ENCODE measurements around the gene GALNTL6.

The GALNTL6 gene

DNA sequence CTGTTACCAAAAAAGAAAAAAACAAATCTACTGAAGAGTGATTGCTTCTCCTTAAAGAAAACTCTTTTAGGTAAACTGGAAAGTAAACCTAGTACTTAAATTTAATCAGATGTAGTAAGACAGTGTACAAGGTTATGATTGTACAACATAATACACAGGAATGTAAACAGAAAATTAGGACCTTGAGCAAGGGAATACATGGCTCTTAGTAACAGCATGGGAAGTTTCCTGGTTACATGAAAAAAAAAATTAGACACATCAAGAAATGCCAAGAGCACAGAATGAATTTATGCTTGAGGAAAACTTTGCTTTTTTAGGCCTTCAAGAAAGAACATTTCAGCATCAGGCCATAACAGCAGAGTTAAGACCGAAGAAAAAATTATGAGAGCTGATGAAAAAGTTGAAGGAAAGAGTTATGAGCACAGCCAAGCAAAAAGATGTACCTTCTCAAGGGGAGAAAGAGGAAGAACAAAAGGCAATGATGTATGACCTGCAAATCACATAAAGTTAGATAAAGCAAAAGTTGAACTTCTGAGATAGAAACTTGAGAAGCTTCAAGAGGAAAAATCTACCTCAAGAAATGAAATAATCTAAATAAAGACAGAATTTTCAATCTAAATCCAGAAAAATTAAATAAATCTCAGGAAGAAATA lies 311.6 kb downstream of the GALNTL6 start:
- no peak for DNase-seq (ENCODE audit: low spot score)

DNA sequence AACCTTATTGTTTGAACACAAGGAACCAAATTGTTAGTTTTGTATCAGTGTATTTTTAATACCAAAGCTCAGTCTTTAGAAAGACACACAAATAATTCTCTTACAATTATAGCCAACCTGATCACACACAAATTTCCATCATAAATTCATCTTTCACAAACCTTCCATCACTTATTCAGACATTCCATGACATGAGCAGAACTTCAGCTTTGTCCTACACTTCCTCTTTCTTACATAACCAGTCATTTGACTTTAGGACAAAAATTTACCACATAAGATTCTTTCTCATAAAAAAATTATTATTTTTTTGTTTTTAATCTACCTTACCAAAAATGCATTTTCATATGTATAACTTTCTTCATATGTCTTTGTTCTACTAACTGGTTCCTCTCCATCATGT lies 312.2 kb downstream of the GALNTL6 start:
- DNase-seq (ENCODE audit: low spot score): no peak

DNA sequence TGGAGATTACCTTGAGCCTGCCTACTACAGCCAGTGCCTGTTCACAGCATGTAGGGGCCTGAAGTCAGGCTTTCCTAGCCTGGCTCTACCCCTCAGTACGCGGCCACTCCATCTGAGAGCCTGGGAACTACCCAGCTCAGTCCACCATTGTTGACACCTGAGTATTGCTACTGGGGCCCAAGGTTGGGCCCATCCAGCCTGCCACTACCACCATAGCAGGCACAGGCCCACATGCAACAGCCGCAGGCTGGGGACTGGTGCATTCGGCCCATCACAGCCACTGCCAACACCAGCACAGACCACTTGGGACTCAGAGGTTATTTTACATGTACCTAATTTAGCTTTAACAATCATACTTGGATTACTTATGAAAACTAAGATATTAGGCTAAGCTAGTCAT lies 314.0 kb downstream of the GALNTL6 start:
- DNase-seq (ENCODE audit: low spot score): no peak

DNA sequence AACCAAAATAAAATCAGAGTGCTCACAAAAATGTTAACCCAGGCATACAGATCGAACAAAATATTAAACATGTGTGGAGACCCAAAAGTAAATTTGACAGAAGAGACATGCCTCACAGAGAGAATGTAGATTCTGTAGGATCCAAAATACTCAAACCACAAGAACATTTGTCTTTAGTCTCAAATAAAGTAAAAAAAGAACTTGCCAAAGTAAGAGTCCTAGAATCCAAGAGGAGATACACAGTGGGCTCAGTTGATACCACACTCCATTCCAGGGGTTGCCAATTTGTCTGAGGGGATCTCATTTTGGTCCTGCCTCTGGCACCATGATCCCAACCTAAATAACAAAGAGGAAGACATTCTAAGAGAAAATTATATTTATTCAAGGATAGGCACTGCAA lies 316.4 kb downstream of the GALNTL6 start:
- no peak for DNase-seq (ENCODE audit: low spot score)

DNA sequence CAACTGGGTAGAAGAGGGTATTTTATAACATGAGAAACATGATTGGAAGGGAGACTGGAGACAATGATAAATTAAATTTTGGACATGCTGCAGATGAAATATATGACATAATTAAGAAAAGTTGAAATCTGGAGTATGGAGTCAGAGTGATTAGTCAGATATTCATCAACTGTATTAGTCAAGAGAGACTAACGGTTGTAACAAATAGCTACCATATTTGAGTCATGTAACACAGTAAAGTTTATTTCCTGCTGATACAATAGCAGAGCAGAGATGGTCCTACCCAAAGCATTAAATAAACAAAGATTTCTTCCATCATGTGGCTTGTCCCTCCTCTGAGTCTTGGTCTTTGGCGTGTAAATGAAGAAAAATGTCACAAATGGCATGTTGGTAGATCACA lies 321.3 kb downstream of the GALNTL6 start:
- no peak for DNase-seq (ENCODE audit: low spot score)

DNA sequence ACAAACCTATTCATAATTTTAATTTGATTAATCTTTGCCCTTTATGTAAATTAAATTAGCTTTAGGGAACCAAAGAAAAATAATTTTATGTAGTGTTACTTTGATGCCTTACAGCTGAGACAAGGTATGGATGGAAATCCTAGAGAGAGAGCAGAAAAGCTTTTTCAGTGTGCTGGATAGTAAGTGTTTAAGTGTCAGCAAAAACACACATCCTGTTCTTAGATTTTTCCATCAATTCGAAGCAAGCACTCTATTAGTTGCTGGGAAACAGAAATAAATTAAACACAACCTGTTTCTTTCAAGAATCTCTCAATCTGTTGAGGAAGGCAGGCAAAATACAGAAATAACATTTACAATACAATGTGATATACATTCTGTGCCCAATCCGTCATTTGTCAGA lies 327.8 kb downstream of the GALNTL6 start:
- no peak for DNase-seq (ENCODE audit: low spot score)

DNA sequence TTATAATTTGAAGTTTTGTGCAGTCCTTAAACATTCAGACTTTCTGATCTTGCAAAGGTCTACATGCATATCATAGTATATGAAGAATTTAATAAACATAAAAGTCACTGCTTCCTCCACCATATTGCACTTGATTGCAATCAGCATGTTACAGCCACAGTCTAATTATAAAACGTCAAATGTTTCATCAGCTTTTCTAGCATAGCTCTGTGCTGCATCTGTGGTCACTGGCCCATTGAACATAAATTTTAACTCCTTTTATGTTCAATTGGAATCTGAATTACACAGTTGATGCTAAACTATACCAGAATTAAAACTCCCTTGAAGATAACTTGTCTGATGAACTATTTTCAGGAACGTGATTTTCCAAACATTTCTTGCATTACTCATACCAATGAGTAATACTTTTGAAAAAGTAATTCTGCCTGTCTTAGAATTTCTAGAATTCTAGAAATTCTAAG lies 329.1 kb downstream of the GALNTL6 start:
- DNase-seq (ENCODE audit: low spot score): no peak

DNA sequence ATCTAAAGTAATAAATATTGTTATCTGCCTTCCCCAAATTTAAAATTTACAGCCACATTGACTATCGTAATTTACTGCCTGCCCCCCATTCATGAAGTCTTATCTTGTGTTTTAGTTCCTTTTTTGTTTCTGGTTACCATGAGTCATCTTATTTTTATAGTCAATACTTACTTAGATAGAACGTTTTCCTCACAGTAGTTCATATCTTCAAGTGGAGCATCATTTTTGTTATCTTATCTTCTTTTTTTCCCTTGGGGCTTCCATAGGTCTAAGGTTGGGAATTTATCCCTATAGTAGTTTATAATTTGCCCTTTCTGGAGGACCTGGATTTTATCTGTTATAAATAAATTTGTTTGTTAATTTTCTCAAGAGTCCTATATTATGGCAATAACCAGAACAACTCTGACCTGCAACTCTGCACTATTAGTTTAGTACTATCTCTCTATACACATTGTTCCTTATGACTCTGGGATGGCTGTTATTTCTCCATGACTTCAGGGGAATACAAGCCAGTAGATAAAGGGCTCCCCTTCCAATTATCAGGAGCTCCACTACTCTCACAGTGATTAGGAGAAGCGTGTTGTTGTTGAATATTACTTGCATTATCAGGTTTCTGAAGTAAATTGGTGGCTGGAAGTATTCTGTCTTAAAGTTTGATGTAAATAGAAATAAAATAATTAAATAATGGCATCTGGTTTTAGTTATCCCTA lies 330.6 kb downstream of the GALNTL6 start:
- DNase-seq (ENCODE audit: low spot score): no peak

DNA sequence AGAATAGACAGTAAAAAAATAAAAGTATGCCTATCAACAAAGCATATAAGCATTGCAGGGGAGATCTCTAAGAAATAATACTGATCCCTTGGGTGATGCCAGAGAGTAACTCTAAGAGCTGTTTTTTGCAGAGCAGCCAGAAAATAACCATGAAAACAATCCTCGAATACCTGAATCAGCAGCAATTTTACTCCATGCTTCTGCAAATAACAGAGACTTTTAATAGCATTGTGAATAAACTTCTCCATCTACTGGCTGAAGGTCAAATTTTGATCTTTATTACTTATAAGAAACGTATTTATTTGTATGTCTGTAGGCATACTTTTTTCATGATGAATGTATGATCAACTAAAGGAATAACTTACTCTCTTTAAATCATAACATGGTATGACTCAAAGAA lies 334.5 kb downstream of the GALNTL6 start:
- DNase-seq (ENCODE audit: low spot score): no peak

DNA sequence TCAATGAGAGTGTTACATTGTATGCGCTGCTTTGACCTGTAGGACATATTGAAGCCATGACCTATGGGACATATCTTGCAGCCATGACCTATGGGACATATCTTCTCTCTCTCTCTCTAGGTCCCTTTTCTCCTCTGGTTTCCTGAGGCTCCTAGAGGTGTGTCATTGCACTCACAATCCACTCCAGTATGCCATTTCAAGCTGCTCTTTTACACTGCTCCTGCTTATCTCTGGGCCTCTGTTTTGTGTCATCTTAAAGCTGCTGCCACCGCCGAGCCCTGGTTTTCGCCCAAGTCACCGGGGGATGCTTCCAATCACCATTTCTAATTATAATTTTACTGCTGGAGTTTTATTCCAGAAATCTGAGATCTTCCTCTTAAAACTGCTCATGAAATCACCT lies 336.1 kb downstream of the GALNTL6 start:
- DNase-seq (ENCODE audit: low spot score): no peak

DNA sequence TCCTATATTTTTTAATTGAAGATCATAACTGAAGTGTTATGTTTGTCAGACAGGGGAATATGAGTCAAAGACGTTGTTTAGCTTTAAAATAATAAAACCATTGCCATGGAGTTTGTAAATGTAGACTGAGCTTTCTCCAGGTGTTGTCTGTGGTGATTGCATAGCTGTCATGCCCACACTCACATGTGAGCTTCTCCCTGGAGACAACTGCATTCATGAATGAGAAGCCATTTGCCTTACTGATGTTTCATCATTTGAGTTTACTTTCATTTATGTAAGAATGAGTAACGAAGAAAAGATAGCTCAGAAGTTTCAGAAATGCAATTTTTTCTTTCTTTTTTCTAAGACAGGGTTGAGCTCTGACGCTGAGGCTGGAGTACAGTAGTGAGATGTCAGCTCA lies 339.1 kb downstream of the GALNTL6 start:
- DNase-seq (ENCODE audit: low spot score): no peak

DNA sequence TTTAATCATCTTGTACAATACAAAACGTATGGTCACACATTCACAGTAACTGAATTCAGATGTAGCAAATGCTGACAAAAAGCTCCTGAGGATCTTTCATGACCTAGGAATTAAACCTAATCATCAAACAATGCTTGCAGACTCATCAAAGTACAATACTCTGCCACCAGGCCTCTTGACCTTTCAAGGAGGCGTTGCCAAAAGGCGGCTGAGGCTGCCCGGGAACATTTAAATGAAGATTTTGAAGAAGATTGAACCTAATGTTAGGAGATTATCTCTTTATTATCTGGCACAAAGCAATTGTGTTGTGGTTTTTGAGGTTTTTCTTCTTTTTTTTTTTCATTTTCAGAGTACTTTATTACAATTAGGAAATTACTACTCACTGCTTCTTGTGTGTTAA lies 340.5 kb downstream of the GALNTL6 start:
- no peak for DNase-seq (ENCODE audit: low spot score)

DNA sequence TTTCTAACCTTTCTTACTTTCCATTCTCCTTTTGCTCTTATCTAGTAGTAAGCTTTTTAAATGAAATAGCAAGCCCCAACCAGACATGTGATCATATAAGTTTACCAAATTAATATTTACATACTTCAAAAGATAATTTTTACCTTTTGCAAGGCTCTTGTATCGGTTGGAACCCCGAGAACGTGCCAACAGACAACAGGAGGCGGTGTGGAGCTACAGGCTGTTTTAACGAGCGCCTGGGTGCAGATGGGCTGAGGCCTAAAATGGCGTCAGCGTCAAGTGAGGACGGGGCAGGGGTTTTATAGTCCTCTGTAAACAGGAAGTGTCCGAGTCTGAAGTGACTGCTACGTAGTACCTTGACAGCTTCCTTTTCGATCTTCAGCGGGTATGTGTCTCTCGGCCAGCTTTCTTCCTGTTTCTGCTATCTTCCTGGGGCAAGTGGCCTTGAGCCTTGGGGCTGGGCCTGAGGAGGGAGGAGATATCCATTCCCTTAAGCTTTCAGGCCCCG lies 342.7 kb downstream of the GALNTL6 start:
- DNase-seq (ENCODE audit: low spot score): no peak

DNA sequence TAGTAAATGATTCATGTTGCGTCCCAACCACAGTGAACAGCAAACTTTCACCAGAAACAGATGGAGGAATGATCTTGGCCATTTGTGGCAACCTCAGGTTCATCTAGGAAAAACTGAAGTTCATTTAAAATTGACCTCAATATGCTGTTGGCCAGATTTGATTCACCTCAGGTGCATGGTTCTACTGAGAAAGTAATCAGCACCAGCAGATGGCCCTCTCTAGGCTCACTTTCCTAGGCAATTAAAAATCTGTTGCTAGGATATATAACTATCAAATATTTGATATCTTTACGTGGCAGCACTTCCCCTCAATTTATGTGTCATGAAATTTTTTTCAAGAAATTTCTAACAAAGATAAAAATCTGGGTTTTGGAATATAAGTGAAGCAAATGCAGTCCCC lies 344.7 kb downstream of the GALNTL6 start:
- DNase-seq (ENCODE audit: low spot score): no peak

DNA sequence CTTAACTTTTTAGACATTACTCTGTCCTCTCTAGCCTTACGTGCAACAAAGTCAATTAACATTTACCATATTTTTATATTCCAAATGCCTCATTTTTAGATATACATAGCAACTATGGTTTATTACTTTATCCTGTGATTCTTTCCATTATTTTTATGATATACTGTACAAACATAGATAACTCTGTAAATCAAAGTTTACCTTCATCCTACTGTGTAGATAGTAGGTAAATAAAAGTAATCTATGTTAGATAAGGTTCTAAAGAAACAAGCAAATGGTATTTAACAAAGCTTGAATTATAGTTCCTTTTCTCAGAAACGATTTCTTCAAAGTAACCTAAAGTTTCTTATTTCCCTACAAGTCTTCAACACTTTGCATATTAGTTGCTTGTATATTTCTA lies 350.0 kb downstream of the GALNTL6 start:
- DNase-seq (ENCODE audit: low spot score): no peak

DNA sequence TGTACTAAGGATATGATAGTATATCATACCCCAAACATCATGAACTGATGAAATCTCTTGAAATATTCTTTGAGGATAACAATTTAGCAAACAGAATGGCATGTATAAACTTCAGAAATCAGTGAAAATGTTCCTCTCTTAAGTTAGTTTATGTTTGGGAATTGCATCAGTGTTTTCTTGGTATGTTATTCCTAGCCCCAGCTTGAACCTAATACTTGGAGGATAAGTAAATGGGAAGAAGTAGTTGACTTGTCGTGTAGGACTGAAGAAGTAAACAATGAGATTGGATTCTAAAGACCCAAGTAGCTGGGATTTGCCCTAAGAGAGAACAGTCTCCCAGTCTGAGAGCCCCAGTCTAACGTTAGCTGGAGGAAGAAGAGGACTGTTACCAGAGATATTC lies 355.7 kb downstream of the GALNTL6 start:
- no peak for DNase-seq (ENCODE audit: low spot score)

DNA sequence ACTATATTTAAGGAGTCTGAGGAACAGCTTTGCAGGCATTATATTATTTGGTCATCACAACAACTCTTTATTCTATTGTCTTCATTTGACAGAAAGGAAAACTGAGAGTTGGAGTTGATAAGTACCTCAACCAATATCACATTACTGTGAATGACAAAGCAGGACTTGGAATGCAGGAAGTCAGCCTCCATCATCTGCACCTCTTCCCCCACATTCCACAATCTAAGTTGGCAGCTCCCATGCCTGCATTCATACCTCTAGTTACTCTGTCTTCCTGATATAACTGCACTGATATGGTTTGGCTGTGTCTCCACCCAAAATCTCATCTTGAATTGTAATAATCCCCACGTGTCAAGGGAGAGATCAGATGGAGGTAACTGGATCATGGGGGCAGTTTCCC lies 356.7 kb downstream of the GALNTL6 start:
- no peak for DNase-seq (ENCODE audit: low spot score)

DNA sequence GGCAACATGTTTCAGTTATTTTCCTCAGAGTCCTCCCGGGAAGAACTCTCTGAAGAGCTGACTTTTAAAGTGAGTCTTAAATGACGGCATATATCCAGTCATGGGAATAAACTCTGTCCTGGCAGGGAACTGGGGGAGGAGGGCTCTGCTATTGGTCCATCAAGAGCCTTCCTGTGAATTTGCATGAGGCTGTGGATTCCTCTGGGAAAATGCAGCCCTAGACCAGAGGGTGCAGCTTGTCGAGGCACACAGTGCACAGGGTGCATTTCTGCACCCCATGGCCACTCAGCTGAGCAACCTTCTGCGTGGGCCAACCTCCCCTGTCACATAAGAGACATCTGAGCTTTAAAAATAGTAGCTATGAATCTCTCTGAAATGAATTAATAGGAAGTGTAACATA lies 360.0 kb downstream of the GALNTL6 start:
- DNase-seq (ENCODE audit: low spot score): no peak

DNA sequence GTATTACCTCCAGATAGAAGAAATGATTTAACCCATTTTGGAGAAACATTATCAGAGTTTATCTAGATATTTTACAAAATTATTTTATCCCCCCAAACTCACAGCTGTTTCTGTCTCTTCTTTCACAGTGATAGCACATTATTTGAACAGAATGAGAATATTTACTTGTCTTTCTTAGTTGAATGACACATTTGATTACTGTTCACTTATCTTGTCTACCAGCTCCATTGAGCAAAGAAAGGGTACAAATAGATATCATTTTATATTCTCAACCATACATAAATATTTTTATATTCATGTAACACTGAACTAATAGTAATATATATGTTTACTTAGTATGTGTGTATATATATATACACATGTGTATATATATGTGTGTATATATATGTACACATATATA lies 364.2 kb downstream of the GALNTL6 start:
- no peak for DNase-seq (ENCODE audit: low spot score)

DNA sequence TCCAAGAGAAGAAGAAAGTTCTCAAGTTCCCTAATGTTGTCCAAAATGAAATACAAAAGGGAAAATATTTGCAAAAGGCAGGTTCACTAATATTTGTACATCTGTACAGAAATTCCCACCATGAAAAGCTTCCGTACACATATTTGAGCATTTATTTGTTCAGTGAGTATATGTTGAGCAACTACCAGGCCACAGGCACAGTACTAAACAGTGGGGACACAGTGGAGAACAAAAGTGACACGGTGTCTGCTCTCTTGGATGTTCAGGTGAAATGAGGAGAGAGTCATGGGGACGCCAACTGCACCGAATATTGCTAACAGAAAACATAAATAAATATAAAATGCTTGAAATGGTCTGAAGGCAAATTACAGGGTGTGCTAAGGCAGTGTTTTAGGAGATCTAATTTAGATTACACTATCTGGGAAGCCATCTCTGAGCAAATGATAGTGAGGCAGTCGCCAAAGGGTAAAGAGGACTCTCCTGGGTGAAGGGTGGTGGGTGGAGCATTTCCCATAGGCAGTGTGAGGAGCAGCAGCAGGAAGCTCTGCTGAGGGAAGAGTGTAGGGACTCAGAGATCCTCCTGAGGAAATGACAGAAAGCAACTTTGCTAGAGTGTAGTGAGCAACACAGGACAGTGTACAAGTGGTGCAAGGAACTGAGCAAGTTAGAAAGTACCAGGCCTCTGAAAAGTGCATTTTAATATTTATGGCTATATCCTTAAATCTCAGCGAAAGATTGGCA lies 375.2 kb downstream of the GALNTL6 start:
- no peak for DNase-seq (ENCODE audit: low spot score)

DNA sequence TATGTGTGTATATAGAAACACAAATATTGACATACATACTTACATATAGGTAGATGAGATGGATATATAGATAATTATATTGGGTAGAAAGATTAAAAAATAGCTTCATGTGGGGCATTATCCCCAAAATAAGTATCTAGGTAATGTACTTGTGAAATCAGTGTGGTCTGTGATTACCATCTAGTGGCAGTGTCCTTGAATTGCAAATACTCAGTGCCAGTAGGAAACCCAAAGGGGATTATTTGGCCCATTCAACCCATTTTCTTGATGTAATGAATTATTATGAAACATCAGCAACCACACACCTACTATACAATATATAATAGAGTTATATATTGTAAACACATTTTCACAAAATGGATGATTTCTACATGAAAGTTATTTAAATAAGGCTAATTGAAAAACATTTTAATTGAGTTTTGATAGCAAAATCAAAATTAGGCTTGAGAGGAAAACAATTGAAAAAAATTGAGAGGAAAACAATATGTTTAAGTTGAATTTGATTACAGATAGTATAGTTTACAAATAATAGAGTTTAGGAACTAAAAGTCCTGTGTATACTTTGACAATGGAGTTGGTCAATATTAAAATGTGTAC lies 389.4 kb downstream of the GALNTL6 start:
- DNase-seq (ENCODE audit: low spot score): peak; percentile 47

DNA sequence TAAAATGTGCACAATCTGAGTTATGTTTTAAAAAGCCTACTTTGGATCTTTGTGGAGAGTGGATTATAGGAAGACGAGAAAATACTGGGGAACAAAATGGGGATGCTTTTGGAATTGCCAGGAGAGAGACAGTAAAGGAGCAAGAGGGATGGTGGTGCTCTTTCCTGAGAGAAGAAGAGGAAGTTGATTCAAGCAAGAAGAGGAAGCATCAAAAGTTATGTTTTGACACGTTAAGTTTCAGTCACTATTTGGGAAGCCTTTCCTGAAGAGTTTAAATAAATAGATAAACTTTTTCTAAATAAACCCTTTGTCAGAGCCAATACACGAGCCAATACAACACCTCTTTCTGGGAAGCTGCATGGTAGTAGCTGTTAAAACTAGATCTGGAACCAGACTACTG lies 394.1 kb downstream of the GALNTL6 start:
- DNase-seq (ENCODE audit: low spot score): peak; percentile 52

DNA sequence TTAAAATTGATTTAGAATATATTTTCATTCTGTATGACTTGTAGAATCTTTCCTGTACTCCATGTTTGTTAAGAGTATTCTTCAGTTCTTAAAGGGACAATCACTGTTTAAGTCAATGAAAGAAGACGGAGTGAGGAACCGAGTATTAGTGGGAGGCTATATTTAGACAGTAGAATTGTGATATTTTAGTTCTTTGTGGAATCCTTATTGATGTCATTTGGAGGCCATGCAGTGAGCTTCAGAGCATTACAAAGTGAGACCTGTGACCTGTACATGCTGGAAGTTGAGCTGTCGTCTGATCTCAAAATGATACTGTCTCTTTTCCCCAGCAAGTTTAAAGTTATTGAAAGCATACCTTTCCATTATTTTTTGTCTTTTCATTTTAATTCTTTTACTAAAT lies 394.7 kb downstream of the GALNTL6 start:
- DNase-seq (ENCODE audit: low spot score): peak; percentile 58

Measured in pons (tissue), 1 donor.